Testis (tissue), 3 donors: Measurements from ENCODE around the gene EEF1A2. TPM values are rescaled to one million over a fixed set of nuclear protein-coding genes. Genes with fewer than 3 reads are reported as not detected.

Experiments
- DNase-seq: peaks from one replicate; pipeline ENCODE4 v3.0.0-alpha.2; 2019
- H3K27ac ChIP-seq, 2 donors: fragments of 200-600 bp; sonication (generic); one replicate each; pipeline ENCODE4 v1.5.1; 2019
- H3K27me3 ChIP-seq: fragments of 200-600 bp; sonication (generic); one replicate; pipeline ENCODE4 v1.5.1; 2019
- H3K36me3 ChIP-seq: fragments of 200-600 bp; sonication (generic); one replicate; pipeline ENCODE4 v1.5.1; 2017; ENCODE audit warnings: low read depth; ENCODE audit errors: missing control alignments
- H3K4me1 ChIP-seq: fragments of 200-600 bp; sonication (generic); one replicate; pipeline ENCODE4 v1.5.1; 2019
- H3K4me3 ChIP-seq, 2 donors: fragments of 200-600 bp; sonication (generic); one replicate each; pipeline ENCODE4 v1.5.1; 2017 to 2019
- H3K9me3 ChIP-seq: fragments of 200-600 bp; sonication (generic); one replicate; pipeline ENCODE4 v1.5.1; 2017
- CTCF ChIP-seq, 3 experiments: fragments of 450-650 bp in 2 of 3; fragments of 200-600 bp in 1 of 3; sonication (generic) in 1 of 3; IDR thresholded peaks; one replicate each; pipeline ENCODE4 v1.5.1; 2016 to 2019; ENCODE audit warnings: antibody characterized with exemption in 3 of 3, mild to moderate bottlenecking in 2 of 3, moderate library complexity in 1 of 3
- POLR2A ChIP-seq: fragments of 450-650 bp; IDR thresholded peaks from one replicate; pipeline ENCODE4 v1.6.1; 2017; ENCODE audit warnings: antibody characterized with exemption, mild to moderate bottlenecking, moderate library complexity
- WGBS, 2 donors: methylation state at CpG; one replicate each; pipeline ENCODE4 v1.1.5; 2018; 5-methylcytosine and 5-hydroxymethylcytosine counted together
- intact Hi-C: fragments of 100-400 bp; cut with DNase I; formaldehyde crosslinking; loops from one replicate; pipeline ENCODE4 v1.15.1; 2023; ENCODE audit warnings: low total_unique reads
- polyA plus RNA-seq: library from polyadenylated mRNA; stranded (reverse); fragments of 350-450 nt; fragmentation: Illumina TruSeq; extraction: RNeasy Lipid Tissue Mini Kit (QIAGEN cat#74804); gene quantifications from one replicate; pipeline ENCODE4 v1.2.3, GENCODE V29; 2014; ENCODE audit warnings: low read depth, low replicate concordance; ENCODE audit not compliant: insufficient read depth
- total RNA-seq, 2 donors: library from RNA; depleted of rRNA; stranded (reverse); fragments of >200 nt; gene quantifications; one replicate each; pipeline ENCODE4 v1.2.3, GENCODE V29; 2016

The EEF1A2 gene
- total and polyA plus RNA-seq, 3 donors from 2014 or later: 9.8 to 19.1 (median 15.9) TPM

GRCh38 chr20:63492518-63492917 is 6.4 kb downstream of the EEF1A2 start:
- DNase-seq: no peak
- Histone ChIP-seq H3K4me1 (no peaks in the 10 kb centered on the region), H3K36me3 (no peaks in the 10 kb centered on the region), H3K4me3 (no peak overlapping the region), H3K27ac (no peak overlapping the region), H3K9me3 (no peaks in the 10 kb centered on the region), H3K27me3 (no peaks in the 10 kb centered on the region)
- 92 to 94% methylated on average over 2 of the region's 2 CpGs for WGBS, 2 donors
- TF ChIP-seq POLR2A: no peak
- no peak for TF ChIP-seq CTCF (IDR thresholded peaks at IDR 0.05)
- intact Hi-C loops: no loop called here

- H3K9me3 ChIP-seq: no peaks in the 10 kb centered on the region
- no peaks in the 10 kb centered on the region for H3K36me3 ChIP-seq
- intact Hi-C loops: no loop called here
- no peaks in the 10 kb centered on the region for H3K27me3 ChIP-seq
- no peaks in the 10 kb centered on the region for H3K4me1 ChIP-seq
- 54 to 55% methylated on average over 4 of the region's 4 CpGs for WGBS, 2 donors
- H3K4me3 ChIP-seq: no peak overlapping the region
- TF ChIP-seq POLR2A (no peak), CTCF (IDR thresholded peaks at IDR 0.05) (no peak)
- H3K27ac ChIP-seq: no peak overlapping the region
- DNase-seq: no peak
Measured at GRCh38 chr20:63491635-63492230, 7.2 kb downstream of the EEF1A2 start.

- intact Hi-C loops: no loop called here
- H3K27me3 ChIP-seq: no peaks in the 10 kb centered on the region
- H3K4me1 ChIP-seq: no peaks in the 10 kb centered on the region
- H3K4me3 ChIP-seq: no peak overlapping the region
- no peaks in the 10 kb centered on the region for H3K9me3 ChIP-seq
- WGBS, 2 donors: 86 to 94% methylated on average over 2 to 4 of the region's 4 CpGs
- no peaks in the 10 kb centered on the region for H3K36me3 ChIP-seq
- no peak overlapping the region for H3K27ac ChIP-seq
- no peak for TF ChIP-seq POLR2A
- no peak for TF ChIP-seq CTCF (IDR thresholded peaks at IDR 0.05)
- no peak for DNase-seq
Measured at GRCh38 chr20:63491078-63491477, 7.8 kb downstream of the EEF1A2 start.

- H3K27ac ChIP-seq: no peak overlapping the region
- WGBS, 2 donors: 81 to 84% methylated on average over 3 to 24 of the region's 24 CpGs
- DNase-seq: no peak
- H3K4me1 ChIP-seq: no peaks in the 10 kb centered on the region
- no peaks in the 10 kb centered on the region for H3K9me3 ChIP-seq
- H3K4me3 ChIP-seq: no peak overlapping the region
- no peaks in the 10 kb centered on the region for H3K27me3 ChIP-seq
- intact Hi-C loops: no loop called here
- TF ChIP-seq CTCF (IDR thresholded peaks at IDR 0.05) (no peak), POLR2A (no peak)
- H3K36me3 ChIP-seq: no peaks in the 10 kb centered on the region
Measured at GRCh38 chr20:63490416-63490815, 8.5 kb downstream of the EEF1A2 start.
